Cardiac muscle cell (in vitro differentiated cells and primary cell): ENCODE measurements around the gene SUMF2. TPM values are rescaled to one million over a fixed set of nuclear protein-coding genes. Genes with fewer than 3 reads are reported as not detected.
"Not testable (repeated sequence)": the region's sequence is repeated elsewhere in the genome, so short reads cannot be mapped to it uniquely, and the experiment has no call there.

ENCODE experiments used
- DNase-seq, 2 donors: peaks; one replicate each; pipeline versions ENCODE4 v3.0.0 to v3.0.0-alpha.2; 2010 to 2017; ENCODE audit warnings: low read depth in 1 of 2, low spot score in 1 of 2
- H3K27ac ChIP-seq: fragments of 200-600 bp; sonication (generic); 2 replicates; pipeline ENCODE4 v1.5.1; 2016
- H3K27me3 ChIP-seq: fragments of 200-600 bp; sonication (generic); 2 replicates; pipeline ENCODE4 v1.6.0; 2016; ENCODE audit warnings: control low read depth
- H3K36me3 ChIP-seq: fragments of 200-600 bp; sonication (generic); 2 replicates; pipeline ENCODE4 v1.5.1; 2016; ENCODE audit warnings: control low read depth
- H3K4me1 ChIP-seq: fragments of 200-600 bp; sonication (generic); 2 replicates; pipeline ENCODE4 v1.8.1; 2017; ENCODE audit warnings: low read depth, mild to moderate bottlenecking, mixed run types
- H3K4me3 ChIP-seq: fragments of 200-600 bp; sonication (generic); 2 replicates; pipeline ENCODE4 v1.5.1; 2016; ENCODE audit warnings: mild to moderate bottlenecking
- H3K9me3 ChIP-seq: fragments of 200-600 bp; sonication (generic); 2 replicates; pipeline ENCODE4 v1.5.1; 2017; ENCODE audit warnings: low read depth, mild to moderate bottlenecking, control low read depth
- polyA plus RNA-seq: library from polyadenylated mRNA; unstranded; fragments of >200 nt; fragmentation: Nextera tagmentation; extraction: Ambion mirVana; gene quantifications from 2 replicates; pipeline ENCODE4 v1.2.1, GENCODE V29; 2016
- total RNA-seq: library from RNA; depleted of rRNA; stranded (reverse); fragments of >200 nt; gene quantifications from 2 replicates; pipeline ENCODE4 v1.2.3, GENCODE V29; 2016
- TF ChIP-seq, protein P1 (sequence below): IDR thresholded peaks from 2 replicates; pipeline ENCODE4 v1.5.1; 2012; ENCODE audit warnings: low read depth, mild to moderate bottlenecking, low read length

Gene SUMF2
- total and polyA plus RNA-seq, 2 experiments from 2014 or later: 49.5 to 108 TPM

DNA sequence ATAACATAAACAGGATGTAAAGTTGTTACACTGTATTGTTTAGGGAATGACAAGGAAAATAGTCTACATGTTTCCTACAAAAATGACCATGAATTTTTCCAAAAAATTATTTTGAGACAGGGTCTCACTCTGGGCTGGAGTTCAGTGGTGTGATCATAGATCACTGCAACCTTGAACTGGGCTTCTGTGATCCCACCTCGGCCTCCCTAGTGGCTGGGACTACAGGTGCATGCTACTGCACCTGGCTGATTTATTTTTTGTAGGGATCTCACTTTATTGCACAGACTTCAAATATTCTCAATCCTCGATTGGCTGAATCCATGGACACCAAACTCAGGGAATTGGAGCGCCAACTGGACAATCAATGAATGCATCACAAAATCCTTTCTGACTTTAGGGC, 35.6 kb downstream of the SUMF2 start:
- Histone ChIP-seq H3K9me3 (no peaks in the 10 kb centered on the region), H3K36me3 (peaks cover 27% of the 10 kb centered on the region), H3K27ac (no peak overlapping the region), H3K4me1 (no peaks in the 10 kb centered on the region), H3K27me3 (no peaks in the 10 kb centered on the region), H3K4me3 (no peak overlapping the region)
- no peak for DNase-seq
- TF ChIP-seq, protein P1, sequence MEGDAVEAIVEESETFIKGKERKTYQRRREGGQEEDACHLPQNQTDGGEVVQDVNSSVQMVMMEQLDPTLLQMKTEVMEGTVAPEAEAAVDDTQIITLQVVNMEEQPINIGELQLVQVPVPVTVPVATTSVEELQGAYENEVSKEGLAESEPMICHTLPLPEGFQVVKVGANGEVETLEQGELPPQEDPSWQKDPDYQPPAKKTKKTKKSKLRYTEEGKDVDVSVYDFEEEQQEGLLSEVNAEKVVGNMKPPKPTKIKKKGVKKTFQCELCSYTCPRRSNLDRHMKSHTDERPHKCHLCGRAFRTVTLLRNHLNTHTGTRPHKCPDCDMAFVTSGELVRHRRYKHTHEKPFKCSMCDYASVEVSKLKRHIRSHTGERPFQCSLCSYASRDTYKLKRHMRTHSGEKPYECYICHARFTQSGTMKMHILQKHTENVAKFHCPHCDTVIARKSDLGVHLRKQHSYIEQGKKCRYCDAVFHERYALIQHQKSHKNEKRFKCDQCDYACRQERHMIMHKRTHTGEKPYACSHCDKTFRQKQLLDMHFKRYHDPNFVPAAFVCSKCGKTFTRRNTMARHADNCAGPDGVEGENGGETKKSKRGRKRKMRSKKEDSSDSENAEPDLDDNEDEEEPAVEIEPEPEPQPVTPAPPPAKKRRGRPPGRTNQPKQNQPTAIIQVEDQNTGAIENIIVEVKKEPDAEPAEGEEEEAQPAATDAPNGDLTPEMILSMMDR: no peak

DNA sequence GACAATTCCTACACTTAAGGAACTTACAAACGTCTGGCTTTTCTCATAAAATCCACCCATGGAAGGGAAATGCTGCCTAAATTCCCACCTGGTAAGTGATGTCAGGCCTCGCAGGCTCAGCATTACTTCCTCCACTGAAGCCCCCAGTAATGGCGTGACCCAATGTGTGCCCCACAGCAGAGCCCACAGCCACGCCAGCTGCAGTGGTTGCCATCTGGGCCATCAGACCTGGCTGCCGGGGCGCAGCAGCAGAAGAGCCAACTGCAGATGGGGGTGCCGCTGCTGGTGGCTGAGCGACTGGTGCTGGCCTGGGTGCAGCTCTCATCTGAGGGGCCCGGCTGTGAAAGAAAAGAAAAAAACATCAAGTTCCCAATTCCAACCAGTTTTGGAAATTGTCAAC, 40.1 kb downstream of the SUMF2 start:
- not testable (repeated sequence) for DNase-seq, H3K9me3 ChIP-seq, H3K27ac ChIP-seq, H3K4me1 ChIP-seq, H3K27me3 ChIP-seq, H3K4me3 ChIP-seq
- H3K36me3 ChIP-seq: peaks cover 27% of the 10 kb centered on the region

DNA sequence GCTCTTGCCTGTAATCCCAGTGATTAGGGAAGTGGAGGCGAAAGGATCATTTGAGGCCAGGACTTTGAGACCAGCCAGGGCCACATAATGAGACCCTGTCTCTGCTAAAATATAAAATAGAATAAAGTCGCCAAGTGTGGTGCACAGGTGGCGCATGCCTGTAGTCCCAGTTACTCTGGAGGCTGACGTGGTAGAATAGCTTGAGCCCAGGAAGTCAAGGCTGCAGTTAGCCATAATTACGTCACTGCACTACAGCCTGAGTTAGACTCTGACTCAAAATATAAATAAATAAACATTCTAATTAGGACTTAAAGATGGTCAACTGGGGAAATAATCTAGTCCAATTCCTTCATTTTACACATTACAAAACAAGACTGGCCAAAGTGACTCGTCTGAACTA, 41.4 kb downstream of the SUMF2 start:
- Histone ChIP-seq H3K4me1 (no peaks in the 10 kb centered on the region), H3K9me3 (no peaks in the 10 kb centered on the region), H3K36me3 (peaks cover 20% of the 10 kb centered on the region), H3K27me3 (no peaks in the 10 kb centered on the region), H3K27ac (peak overlapping the region; percentile 86), H3K4me3 (peak overlapping the region; percentile 87)
- DNase-seq: peak in 1 of 2 donors; percentile 64
- TF ChIP-seq, protein P1: no peak

DNA sequence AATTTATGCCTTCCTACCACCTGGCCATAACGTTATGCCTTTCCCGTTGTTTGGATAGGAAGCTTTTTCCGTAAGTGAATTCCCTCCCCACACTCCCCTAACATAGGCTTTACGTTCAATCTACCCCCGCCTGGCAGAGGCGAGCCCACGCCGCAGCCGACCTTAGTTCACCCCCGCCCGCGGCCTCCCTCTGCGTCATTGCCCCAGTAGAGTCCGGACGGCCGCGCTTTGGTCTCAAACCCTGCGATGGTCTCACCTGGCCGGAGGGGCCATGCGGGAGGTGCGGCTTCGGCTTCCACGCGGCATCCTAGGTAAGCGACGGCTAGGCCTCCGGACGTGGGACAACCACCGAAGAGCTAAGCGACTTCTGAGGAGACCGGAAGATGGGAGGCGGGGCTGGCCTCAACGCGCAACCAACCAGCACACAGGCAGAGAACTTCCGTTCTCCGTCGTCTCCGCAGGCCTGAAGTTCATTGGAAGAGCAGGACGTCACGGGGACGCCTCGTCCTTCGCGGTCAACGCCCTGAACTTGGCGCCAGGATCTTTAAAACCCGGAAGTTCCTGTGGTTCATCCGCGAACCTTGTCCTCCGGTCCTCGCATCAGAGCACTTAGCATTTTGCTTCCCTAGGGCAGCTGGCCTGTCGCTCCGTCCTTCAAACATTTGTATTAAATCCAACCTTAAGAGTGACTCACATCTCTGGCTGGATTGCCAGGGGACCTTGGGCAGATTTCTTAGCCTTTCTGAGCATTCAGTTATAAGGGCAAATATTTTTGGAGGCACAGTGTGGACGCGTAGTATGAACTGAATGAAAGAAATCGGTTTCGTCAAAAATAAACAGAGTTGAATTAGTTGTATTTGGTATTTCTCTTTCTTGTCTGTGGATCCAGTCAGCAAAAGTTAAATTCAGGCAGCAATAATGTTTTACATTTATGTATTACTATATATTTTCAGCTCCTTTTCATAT, 42.3 kb downstream of the SUMF2 start, which contains the start of gene CHCHD2:
Gene CHCHD2, minus strand, starts transcription at position 369 of the 966 bp plus-strand sequence. Its CDS starts 63 bp downstream, at position 306.
- TF ChIP-seq, protein P1: no peak
- Histone ChIP-seq H3K27ac (peak within 1 kb of the TSS; percentile 86), H3K4me3 (peak within 1 kb of the TSS; percentile 87), H3K4me1 (no peaks in the 10 kb centered on the region), H3K9me3 (no peaks in the 10 kb centered on the region), H3K27me3 (no peaks in the 10 kb centered on the region), H3K36me3 (peaks cover 20% of the 10 kb centered on the region)
- DNase-seq: peak; percentile 97 to 99

DNA sequence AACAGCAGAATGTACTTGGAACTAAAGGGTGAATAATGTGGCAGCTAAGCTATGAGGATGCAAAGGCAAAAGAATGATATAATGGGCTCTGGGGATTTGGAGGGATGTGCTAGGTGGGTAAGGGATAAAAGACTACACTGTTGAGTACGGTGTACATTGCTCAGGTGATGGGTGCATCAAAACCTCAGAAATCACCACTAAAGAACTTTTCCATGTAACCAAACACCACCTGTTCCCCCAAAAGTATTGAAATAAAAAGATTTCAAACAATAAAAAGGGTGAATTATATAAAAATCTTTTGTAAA, 43.8 kb downstream of the SUMF2 start:
- Histone ChIP-seq H3K27ac (no peak overlapping the region), H3K36me3 (peaks cover 10% of the 10 kb centered on the region), H3K4me1 (no peaks in the 10 kb centered on the region), H3K27me3 (no peaks in the 10 kb centered on the region), H3K4me3 (no peak overlapping the region), H3K9me3 (no peaks in the 10 kb centered on the region)
- no peak for DNase-seq
- TF ChIP-seq, protein P1: no peak

DNA sequence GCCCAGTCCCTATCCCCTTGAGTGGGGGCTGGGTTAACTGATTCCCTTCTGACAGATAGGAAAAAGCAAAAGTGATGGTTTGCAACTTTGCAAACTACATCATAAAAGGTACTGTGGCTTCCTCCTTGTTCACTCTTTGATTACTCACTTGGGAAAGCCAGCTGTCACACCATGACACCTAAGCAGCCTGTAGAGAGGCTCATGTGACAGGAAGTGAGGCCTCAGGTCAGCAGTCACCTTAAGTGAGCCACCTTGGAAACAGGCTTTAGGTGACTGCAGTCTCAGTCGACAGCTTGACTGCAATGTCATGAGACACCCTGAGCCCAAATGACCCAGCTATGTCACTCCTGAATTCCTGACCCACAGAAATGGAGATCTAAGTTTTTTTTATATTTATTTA, 46.5 kb downstream of the SUMF2 start:
- TF ChIP-seq, protein P1: no peak
- no peak overlapping the region for H3K4me3 ChIP-seq
- no peak for DNase-seq
- no peak overlapping the region for H3K27ac ChIP-seq
- H3K4me1 ChIP-seq: no peaks in the 10 kb centered on the region
- no peaks in the 10 kb centered on the region for H3K9me3 ChIP-seq
- H3K27me3 ChIP-seq: no peaks in the 10 kb centered on the region
- no peaks in the 10 kb centered on the region for H3K36me3 ChIP-seq

DNA sequence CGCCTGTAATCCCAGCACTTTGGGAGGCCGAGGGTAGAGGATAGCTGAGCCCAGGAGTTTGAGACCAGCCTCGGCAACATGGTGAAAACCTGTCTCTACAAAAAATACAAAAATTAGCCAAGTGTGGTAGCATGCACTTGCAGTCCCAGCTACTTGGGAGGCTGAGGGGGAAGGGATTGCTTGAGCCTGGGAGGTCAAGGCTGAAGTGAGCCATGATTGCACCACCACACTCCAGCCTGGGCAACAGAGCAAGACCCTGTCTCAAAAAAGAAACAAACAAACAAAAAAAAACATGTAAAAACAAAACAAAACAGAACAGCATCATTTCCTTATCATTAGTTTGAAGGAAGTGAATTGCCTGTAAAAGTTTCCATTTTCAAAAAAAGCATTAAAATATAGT, 48.2 kb downstream of the SUMF2 start:
- H3K27ac ChIP-seq, H3K9me3 ChIP-seq, H3K36me3 ChIP-seq, H3K4me1 ChIP-seq, H3K27me3 ChIP-seq, DNase-seq, H3K4me3 ChIP-seq: not testable (repeated sequence)
